Spinal cord (tissue), 10 donors: ENCODE results near the gene SNTB2. TPM values are rescaled to one million over a fixed set of nuclear protein-coding genes. Genes with fewer than 3 reads are reported as not detected.

Experiments
- DNase-seq, 6 donors: peaks; one replicate each; pipeline versions ENCODE4 v3.0.0 to v3.0.0-alpha.2; 2013 to 2015; ENCODE audit warnings: low spot score in 6 of 6, low read depth in 4 of 6
- H3K27ac ChIP-seq: one replicate; pipeline ENCODE4 v1.5.1; 2013; ENCODE audit warnings: low read depth, low read length, control low read depth
- H3K27me3 ChIP-seq: one replicate; pipeline ENCODE4 v1.6.1; 2013; ENCODE audit warnings: low read length; ENCODE audit not compliant: control insufficient read depth, insufficient read depth
- H3K36me3 ChIP-seq: one replicate; pipeline ENCODE4 v1.6.1; 2013; ENCODE audit warnings: low read length; ENCODE audit not compliant: control insufficient read depth, insufficient read depth
- H3K4me1 ChIP-seq: one replicate; pipeline ENCODE4 v1.6.1; 2013; ENCODE audit warnings: low read length; ENCODE audit not compliant: control insufficient read depth, insufficient read depth
- H3K4me3 ChIP-seq: one replicate; pipeline ENCODE4 v1.5.1; 2013; ENCODE audit warnings: low read depth, low read length, control low read depth
- H3K9me3 ChIP-seq: one replicate; pipeline ENCODE4 v1.6.1; 2013; ENCODE audit warnings: low read length; ENCODE audit not compliant: control insufficient read depth, insufficient read depth
- WGBS: methylation state at CpG from one replicate; pipeline ENCODE4 v1.1.5; 2013; ENCODE audit warnings: missing lambda C conversion rate; ENCODE audit not compliant: insufficient coverage; 5-methylcytosine and 5-hydroxymethylcytosine counted together
- polyA plus RNA-seq, 2 donors: library from polyadenylated mRNA; unstranded; fragments of 120-200 nt; gene quantifications; one replicate each; pipeline ENCODE4 v1.2.1, GENCODE V29; 2013; ENCODE audit not compliant: insufficient read length in 2 of 2
- total RNA-seq, 2 donors: library from RNA; depleted of rRNA in 1 of 2; stranded (reverse); fragments of 120-200 nt in 1 of 2; fragments of >200 nt in 1 of 2; gene quantifications; one replicate each; pipeline versions ENCODE4 v1.2.3 to v1.2.4, GENCODE V29; 2013 to 2014
- donor health status: healthy.

Gene SNTB2
- total and polyA plus RNA-seq, 4 donors: 6.6 to 20.8 (median 15.6) TPM

DNA sequence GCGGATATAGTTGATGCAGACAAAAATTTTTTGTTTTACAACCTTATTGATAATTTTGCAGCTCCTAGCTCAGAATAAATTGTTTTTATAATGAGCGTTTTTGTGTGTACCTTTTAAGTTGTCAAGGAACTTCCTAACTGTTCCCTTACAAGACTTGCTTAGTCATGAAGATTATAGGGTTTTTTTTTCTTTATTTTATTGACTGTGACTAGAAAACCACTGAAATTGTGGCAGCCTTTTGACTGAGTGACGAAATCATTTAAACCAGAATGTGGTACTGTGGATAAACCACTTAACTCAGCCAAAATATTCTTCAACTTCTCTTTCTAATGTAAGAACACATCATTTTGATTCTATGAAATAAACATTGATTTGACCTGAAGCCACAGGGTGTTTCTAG lies 83.4 kb downstream of the SNTB2 start:
- no peaks in the 10 kb centered on the region for H3K4me1 ChIP-seq
- no peak for DNase-seq
- whole genome bisulfite sequencing: no CpG with 5 or more reads among the region's 3 CpGs
- no peaks in the 10 kb centered on the region for H3K9me3 ChIP-seq
- no peak overlapping the region for H3K4me3 ChIP-seq
- H3K36me3 ChIP-seq: no peaks in the 10 kb centered on the region
- H3K27me3 ChIP-seq: no peaks in the 10 kb centered on the region
- no peak overlapping the region for H3K27ac ChIP-seq

DNA sequence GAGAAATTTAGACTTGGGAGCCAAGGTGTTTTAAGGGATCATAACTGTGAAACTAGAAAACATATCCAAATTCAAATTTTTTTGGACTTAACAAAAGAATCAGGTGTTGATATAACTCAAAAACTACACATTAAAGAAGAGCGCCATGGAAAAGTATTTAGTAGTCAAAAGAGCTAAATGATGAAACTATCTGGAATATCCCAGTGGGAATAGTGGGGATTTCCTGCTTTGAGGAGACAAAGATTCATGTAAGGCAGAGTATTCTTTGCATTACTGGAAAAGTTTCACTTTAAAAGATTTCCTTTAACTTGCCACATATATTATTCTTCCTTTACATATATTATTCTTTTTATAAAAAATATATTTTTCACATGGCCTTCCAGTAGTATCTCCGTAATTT lies 83.9 kb downstream of the SNTB2 start:
- Histone ChIP-seq H3K4me1 (no peaks in the 10 kb centered on the region), H3K4me3 (no peak overlapping the region), H3K36me3 (no peaks in the 10 kb centered on the region), H3K27ac (no peak overlapping the region), H3K9me3 (no peaks in the 10 kb centered on the region), H3K27me3 (no peaks in the 10 kb centered on the region)
- WGBS: no CpG with 5 or more reads among the region's 2 CpGs
- DNase-seq: no peak

GRCh38 chr16:69273009-69273408 lies 86.0 kb downstream of the SNTB2 start:
- peak in 1 of 6 donors; percentile 6 for DNase-seq
- H3K36me3 ChIP-seq: no peaks in the 10 kb centered on the region
- H3K4me3 ChIP-seq: no peak overlapping the region
- no CpG with 5 or more reads among the region's 4 CpGs for WGBS
- no peaks in the 10 kb centered on the region for H3K9me3 ChIP-seq
- no peak overlapping the region for H3K27ac ChIP-seq
- H3K4me1 ChIP-seq: no peaks in the 10 kb centered on the region
- H3K27me3 ChIP-seq: no peaks in the 10 kb centered on the region

DNA sequence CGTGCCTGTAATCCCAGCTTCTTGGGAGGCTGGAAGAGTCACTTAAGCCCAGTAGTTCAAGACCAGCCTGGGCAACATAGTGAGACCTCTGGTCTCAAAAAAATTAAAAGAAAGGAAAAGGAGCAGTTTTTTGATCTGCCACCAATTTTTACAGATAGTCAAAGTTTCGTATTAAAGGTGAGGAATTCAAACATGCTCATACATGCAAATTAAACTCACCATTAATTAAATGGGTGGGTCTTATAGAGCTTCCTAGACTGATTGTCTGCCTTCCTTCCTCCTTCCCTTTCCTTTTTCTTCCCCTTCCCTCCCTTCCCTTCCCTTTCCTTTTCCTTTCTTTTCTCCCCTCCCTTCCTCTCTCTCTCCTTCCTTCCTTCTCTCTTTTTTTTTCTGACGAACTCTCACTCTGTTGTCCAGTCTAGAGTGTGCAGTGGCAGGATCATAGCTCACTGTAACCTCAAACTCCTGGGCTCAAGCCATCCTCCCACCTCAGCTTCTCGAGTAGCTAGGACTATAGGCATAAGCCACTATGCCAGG lies 87.8 kb downstream of the SNTB2 start:
- H3K36me3 ChIP-seq: no peaks in the 10 kb centered on the region
- no peak for DNase-seq
- H3K4me1 ChIP-seq: no peaks in the 10 kb centered on the region
- no peak overlapping the region for H3K4me3 ChIP-seq
- no peaks in the 10 kb centered on the region for H3K9me3 ChIP-seq
- H3K27me3 ChIP-seq: no peaks in the 10 kb centered on the region
- H3K27ac ChIP-seq: no peak overlapping the region
- WGBS: 100% methylated on average over 2 of the region's 4 CpGs

GRCh38 chr16:69276148-69277115 lies 89.5 kb downstream of the SNTB2 start:
- Histone ChIP-seq H3K9me3 (no peaks in the 10 kb centered on the region), H3K27ac (peak overlapping the region; percentile 29), H3K4me3 (no peak overlapping the region), H3K4me1 (no peaks in the 10 kb centered on the region), H3K27me3 (no peaks in the 10 kb centered on the region), H3K36me3 (no peaks in the 10 kb centered on the region)
- DNase-seq: peak in 2 of 6 donors; percentile 54 to 67
- WGBS: no CpG with 5 or more reads among the region's 7 CpGs

- no peaks in the 10 kb centered on the region for H3K27me3 ChIP-seq
- no peaks in the 10 kb centered on the region for H3K4me1 ChIP-seq
- no CpG with 5 or more reads among the region's 1 CpG for WGBS
- H3K4me3 ChIP-seq: no peak overlapping the region
- no peaks in the 10 kb centered on the region for H3K9me3 ChIP-seq
- H3K27ac ChIP-seq: no peak overlapping the region
- H3K36me3 ChIP-seq: no peaks in the 10 kb centered on the region
- DNase-seq: no peak
Observed at GRCh38 chr16:69277413-69277812, 90.4 kb downstream of the SNTB2 start.

DNA sequence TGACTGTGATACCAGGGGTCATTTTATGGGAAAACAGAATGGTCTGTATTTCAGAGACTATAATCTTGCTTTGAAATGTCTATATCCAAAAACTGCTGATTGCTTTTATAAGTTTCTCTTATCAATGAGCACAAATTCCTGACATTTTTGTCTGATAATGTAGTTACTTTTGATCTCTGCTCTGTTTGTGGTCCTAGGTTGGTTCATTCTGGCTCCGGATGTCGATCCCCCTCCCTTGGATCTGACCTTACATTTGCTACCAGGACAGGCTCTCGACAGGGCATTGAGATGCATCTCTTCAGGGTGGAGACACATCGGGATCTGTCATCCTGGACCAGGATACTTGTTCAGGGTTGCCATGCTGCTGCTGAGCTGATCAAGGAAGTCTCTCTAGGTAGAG lies 96.9 kb downstream of the SNTB2 start:
- Histone ChIP-seq H3K27me3 (no peaks in the 10 kb centered on the region), H3K36me3 (peaks cover 8% of the 10 kb centered on the region), H3K9me3 (no peaks in the 10 kb centered on the region), H3K4me1 (no peaks in the 10 kb centered on the region), H3K4me3 (no peak overlapping the region), H3K27ac (no peak overlapping the region)
- 100% methylated on average over 2 of the region's 4 CpGs for WGBS
- no peak for DNase-seq

- H3K4me3 ChIP-seq: no peak overlapping the region
- H3K27ac ChIP-seq: no peak overlapping the region
- no CpG with 5 or more reads among the region's 4 CpGs for WGBS
- DNase-seq: no peak
- no peaks in the 10 kb centered on the region for H3K4me1 ChIP-seq
- no peaks in the 10 kb centered on the region for H3K9me3 ChIP-seq
- peaks cover 8% of the 10 kb centered on the region for H3K36me3 ChIP-seq
- no peaks in the 10 kb centered on the region for H3K27me3 ChIP-seq
Observed at GRCh38 chr16:69285240-69285639, 98.3 kb downstream of the SNTB2 start.

- no peaks in the 10 kb centered on the region for H3K27me3 ChIP-seq
- H3K36me3 ChIP-seq: peaks cover 8% of the 10 kb centered on the region
- no peaks in the 10 kb centered on the region for H3K9me3 ChIP-seq
- H3K27ac ChIP-seq: no peak overlapping the region
- DNase-seq: peak in 5 of 6 donors; percentile 55 to 94 (median 76)
- H3K4me3 ChIP-seq: no peak overlapping the region
- no peaks in the 10 kb centered on the region for H3K4me1 ChIP-seq
- WGBS: 89% methylated on average over 8 of the region's 13 CpGs
Observed at GRCh38 chr16:69286941-69287713, 100.2 kb downstream of the SNTB2 start.
